Inflammatory macrophage treated with lipopolysaccharide for 1 hour (primary cell): ENCODE results near the gene ISOC2.
"Not testable (repeated sequence)": the region's sequence is repeated elsewhere in the genome, so short reads cannot be mapped to it uniquely, and the experiment has no call there.

Experiments used
- DNase-seq, 2 donors: peaks; one replicate each; pipeline ENCODE4 v3.0.0-alpha.2; 2020 to 2022

Gene ISOC2

GRCh38 chr19:55456347-55456746 is 5.1 kb downstream of the ISOC2 start:
- no peak for DNase-seq

GRCh38 chr19:55455576-55456235 is 5.7 kb downstream of the ISOC2 start:
- no peak for DNase-seq

- peak in 1 of 2 donors; percentile 62 for DNase-seq
Measured at GRCh38 chr19:55454787-55455243, 6.6 kb downstream of the ISOC2 start.

GRCh38 chr19:55453511-55454260 is 7.8 kb downstream of the ISOC2 start:
- no peak for DNase-seq

- peak; percentile 35 to 50 for DNase-seq
Measured at GRCh38 chr19:55452749-55453346, 8.6 kb downstream of the ISOC2 start.

- no peak for DNase-seq
Measured at GRCh38 chr19:55451965-55452748, 9.3 kb downstream of the ISOC2 start.

- no peak for DNase-seq
Measured at GRCh38 chr19:55451163-55451964, 10.1 kb downstream of the ISOC2 start.

- no peak for DNase-seq
Measured at GRCh38 chr19:55449469-55449868, 12.0 kb downstream of the ISOC2 start.

GRCh38 chr19:55448175-55448490 is 13.3 kb downstream of the ISOC2 start:
- DNase-seq = not testable (repeated sequence)

GRCh38 chr19:55447421-55448174 is 13.8 kb downstream of the ISOC2 start:
- no peak for DNase-seq

GRCh38 chr19:55446060-55446459 is 15.4 kb downstream of the ISOC2 start:
- no peak for DNase-seq

- DNase-seq = no peak
Measured at GRCh38 chr19:55444646-55445045, 16.8 kb downstream of the ISOC2 start.

- no peak for DNase-seq
Measured at GRCh38 chr19:55443824-55444480, 17.5 kb downstream of the ISOC2 start.

GRCh38 chr19:55443045-55443823 is 18.2 kb downstream of the ISOC2 start, which contains the start of gene SHISA7:
TSS of gene SHISA7 (minus strand) at chr19:55443300. CDS start at chr19:55442863, 437 bp downstream.
- DNase-seq = no peak

GRCh38 chr19:55442372-55442961 is 19.0 kb downstream of the ISOC2 start:
- DNase-seq = no peak

GRCh38 chr19:55441692-55442321 is 19.6 kb downstream of the ISOC2 start:
- no peak for DNase-seq

GRCh38 chr19:55441319-55441691 is 20.1 kb downstream of the ISOC2 start:
- DNase-seq = peak; percentile 37 to 51

GRCh38 chr19:55440411-55441105 is 20.9 kb downstream of the ISOC2 start:
- peak in 1 of 2 donors; percentile 40 for DNase-seq

- no peak for DNase-seq
Measured at GRCh38 chr19:55439052-55439451, 22.4 kb downstream of the ISOC2 start.
